ENCODE measurements around the gene NRTN. TPM values are rescaled to one million over a fixed set of nuclear protein-coding genes. Genes with fewer than 3 reads are reported as not detected.
"Not testable (repeated sequence)": the region's sequence is repeated elsewhere in the genome, so short reads cannot be mapped to it uniquely, and the experiment has no call there.

Gene NRTN
- polyA plus RNA-seq, 10 donors: 0.18 to 2.0 (median 0.33) TPM

DNA sequence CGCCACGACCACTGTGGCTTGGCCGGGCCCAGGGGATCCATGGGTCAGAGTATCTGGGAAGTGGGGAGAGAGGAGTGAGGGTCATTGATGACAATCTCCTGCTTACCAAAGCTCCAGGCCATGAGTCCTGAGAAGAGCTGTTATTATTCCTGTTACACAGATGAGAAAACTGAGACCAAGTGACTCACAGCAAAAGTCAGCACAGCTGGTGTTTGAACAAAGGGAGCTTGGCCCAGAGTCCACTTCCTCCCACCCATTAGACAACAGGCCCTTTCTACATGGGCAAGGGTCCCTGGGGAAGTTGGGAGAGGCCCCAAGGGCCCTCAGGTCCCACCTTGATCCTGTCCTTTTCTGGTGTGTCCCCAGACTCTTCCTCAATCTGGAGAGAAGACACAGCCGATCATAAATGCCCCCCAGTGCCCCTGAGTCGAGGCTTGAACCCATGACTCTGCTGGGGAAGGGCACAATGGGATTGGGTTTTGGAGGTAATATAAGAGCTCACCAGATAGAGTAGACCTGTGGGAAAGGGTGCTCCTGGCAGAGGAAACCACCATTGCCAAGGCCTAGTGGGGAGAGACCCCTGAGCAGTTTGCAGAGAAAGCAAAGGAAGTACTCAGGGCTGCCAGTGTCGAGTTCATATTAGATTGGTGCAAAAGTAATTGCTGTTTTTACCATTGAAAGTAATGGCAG, 27.8 kb downstream of the NRTN start:
- no peak for DNase-seq

DNA sequence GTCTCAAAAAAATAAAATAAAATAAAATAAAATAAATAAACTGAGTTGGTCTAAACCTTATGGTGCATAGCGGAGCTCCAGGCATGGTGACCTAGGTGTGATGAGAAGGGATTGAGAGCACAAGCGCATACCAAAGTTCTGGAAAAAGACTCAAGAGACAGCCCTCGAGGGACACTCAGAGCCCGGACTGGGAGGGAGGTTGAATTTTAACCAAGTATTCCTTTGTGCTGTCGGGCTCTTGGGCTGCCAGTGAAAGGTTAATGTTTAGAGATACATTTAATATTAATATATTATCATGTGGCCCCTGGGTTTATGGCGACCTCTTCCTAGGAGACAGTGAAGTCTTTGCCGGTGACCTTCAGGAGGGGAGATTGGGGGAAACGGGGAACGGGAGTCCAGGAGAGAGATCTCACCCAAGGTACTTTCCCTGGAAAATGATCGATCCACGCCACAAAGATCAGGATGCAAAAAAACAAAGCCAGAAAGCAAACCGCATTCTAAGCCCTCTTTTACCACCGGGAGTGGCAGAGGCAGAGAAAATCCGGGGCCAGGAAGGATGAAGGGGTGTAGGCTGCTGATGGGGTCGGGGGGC, 33.0 kb downstream of the NRTN start:
- DNase-seq: no peak

DNA sequence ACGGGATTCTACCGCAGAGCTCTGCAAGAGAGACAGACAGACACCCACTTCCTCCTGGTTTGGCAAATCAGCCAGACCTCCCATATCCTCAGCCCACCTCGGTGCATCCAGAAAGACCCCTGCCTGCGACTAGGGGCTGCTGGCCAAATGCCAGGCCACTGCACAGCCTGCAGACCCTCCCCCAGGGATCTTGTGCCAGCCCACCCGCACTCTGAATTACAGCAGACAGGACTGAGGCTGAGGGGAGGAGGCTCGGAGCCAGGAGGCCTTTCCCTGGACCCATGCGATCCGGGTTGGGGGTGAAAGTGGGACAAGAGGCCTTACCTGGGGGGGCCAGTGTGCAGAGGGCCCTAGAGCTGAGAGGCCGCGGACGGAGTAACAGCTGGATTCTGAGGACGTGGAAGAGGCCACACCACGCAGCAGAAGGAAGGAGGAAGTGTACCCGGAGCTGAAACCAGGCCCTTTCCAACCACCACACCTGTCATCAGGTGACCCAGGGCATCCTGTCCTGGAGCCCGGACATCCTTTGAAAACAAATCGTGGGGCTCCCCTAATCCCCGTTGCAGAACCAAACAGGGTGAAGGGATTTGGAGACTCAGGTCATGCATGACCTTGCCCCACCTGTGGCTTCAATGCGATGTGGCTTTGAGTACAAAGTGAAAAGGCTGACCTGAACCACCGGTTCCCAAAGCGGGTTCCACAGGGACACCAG, 33.6 kb downstream of the NRTN start:
- DNase-seq: no peak

DNA sequence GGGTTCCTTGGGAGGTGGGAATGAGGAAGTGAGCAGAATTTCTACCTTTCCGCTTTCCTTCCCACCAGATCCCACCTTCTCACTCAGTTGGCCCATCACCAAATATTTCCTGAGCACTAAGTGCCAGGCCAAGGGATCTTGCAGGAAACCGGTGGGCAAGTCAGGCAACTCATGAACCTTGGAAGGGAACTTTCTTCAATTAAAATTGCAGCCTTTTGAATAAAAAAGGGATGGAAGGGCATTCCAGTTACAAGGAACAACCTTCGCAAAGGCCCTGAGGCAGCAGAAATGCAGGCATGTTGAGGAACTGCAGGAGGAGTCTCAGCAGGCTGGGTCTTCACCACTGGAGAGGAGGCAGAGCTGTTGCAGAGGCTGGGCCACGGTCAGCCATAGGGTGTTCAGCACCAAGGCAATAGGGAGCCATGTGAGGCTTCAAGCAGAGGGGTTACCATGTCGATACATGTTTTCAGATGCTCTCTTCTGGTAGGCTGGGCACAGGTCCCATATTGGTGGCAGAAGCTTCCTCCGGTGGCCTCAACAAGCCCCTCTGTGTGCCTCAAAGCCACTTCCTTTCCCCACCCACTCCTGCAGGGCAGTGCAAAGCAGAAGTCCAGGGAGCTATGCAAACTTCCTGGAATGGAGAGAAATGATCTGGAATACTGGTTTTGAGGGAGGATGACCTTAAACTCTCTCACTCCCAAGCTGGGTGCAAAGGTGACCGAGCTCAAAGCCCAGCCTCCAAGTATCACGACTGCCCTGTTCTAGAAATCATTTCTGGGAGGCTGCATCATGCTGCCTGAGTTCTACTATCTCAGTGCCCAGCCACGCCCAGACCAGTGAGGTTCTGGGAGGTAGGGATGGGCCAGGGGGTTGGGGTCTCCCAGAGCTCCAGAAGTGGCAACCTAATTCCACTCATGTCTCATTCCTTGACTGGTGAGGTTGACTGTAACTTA, 34.5 kb downstream of the NRTN start, which contains the start of gene FUT6:
Gene FUT6, minus strand, starts transcription at position 638 of the 953 bp plus-strand sequence. CDS start 7,135 bp downstream, outside the sequence.
- no peak for DNase-seq

DNA sequence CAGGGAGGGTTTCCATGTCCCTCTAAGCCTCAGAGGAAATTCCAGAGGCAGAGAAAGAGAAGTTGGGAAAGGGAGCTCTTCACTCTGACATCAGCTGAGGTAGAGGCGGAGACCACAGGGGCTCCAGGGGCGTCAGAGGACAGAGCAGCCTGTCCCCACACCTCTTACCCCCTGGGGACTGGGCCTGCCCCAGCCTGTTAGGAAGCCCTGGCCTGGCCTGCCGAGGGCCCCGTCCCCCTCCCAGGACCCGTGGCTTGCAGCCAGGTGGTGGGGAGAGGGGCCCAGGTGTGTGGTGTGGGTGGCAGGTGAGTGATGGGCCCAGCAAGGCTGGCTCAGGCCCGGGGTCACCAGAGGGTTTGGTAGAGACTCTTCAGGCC, 36.9 kb downstream of the NRTN start:
- not testable (repeated sequence) for DNase-seq

DNA sequence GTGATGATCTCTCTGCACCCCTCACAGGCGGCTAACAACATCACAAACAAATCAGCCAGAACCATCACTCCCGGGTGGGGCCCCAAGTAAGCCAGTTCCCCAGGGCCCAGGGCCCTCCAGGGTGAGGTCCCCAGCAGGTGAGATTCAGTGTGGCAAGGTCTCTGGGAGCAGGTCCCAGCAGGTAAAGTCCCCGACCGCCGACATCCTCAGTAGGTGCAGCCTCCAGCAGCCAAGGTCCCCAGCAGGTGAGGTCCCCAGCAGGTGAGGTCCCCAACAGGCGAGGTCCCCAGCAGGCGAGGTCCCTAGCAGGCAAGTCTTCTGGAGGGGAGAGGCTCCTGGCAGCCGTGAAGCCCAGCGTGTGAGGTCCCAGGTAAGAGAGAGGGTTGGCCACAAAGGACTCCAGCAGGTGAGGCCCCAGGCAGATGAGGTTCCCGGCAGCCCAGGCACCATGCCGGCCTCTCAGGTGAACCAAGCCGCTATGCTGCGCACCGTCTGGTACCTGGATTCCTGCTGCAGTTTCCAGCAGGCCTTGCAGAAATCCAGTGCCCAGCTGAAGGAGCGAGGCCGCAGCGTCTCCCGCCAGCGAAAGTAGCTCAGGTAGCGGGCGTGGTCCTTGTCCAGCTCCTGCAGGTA, 38.5 kb downstream of the NRTN start:
- no peak for DNase-seq

DNA sequence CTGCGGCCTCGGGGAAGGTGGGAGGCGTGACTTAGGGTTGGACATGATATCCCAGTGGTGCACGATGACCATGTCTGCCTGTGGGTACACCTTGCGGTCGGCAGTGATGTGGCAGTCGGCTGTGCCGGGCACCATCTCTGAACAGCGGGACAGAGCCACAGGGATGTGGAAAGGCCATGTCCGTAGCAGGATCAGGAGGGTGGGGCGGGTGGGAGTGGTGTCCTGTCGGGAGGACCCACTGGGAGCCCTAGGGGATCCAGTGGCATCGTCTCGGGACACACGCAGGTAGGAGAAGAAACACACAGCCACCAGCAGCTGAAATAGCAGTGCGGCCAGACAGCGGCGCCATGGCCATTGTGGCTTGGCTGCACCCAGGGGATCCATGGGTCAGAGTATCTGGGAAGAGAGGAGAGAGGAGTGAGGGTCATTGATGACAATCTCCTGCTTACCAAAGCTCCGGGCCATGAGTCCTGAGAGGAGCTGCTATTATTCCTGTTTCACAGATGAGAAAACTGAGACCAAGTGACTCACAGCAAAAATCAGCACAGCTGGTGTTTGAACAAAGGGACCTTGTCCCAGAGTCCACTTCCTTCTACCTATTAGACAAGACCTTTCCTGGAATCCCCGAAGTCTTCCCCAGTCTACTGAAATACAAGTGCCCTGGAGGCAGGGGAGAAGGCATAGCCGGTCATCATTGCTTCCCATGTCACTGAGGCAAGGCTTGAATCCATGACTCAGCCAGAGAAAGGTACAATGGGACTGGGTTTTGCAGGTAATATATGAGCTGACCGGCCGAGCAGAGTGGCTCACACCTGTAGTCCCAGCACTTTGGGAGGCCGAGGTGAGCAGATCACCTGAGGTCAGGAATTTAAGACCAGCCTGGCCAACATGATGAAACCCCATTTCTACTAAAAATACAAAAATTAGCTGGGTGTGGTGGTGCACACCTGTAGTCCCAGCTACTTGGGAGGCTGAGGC, 39.9 kb downstream of the NRTN start:
- DNase-seq: no peak

DNA sequence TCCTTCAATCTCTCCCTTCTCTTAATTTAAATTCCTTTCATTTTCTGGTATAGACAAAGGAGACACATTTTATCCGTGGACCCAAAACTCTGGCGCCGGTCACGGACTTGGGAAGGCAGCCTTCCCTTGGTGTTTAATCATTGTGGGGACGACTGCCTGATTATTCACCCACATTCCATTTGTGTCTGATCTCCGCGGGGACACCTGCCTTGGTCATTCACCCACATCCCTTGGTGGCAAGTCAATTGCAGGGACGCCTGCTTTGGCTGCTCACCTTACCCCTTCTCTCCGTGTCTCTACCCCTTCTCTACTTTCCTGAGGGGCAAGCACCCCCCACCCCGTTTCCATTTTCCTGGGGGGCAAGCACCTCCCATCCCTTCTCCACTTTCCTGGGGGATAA, 43.0 kb downstream of the NRTN start:
- DNase-seq: not testable (repeated sequence)

DNA sequence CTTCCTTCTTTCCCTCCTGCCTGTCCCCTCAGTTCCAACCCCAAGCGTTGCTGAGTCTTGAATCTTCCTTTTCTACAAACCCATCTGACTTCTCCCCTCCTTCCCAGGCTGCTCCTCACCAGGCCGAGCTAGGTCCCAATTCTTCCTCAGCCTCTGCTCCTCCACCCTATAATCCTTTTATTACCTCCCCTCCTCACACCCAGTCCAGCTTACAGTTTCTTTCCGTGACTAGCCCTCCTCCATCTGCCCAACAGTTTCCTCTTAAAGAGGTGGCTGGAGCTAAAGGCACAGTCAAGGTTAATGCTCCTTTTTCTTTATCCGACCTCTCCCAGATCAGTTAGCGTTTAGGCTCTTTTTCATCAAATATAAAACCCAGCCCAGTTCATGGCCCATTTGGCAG, 43.8 kb downstream of the NRTN start:
- not testable (repeated sequence) for DNase-seq

DNA sequence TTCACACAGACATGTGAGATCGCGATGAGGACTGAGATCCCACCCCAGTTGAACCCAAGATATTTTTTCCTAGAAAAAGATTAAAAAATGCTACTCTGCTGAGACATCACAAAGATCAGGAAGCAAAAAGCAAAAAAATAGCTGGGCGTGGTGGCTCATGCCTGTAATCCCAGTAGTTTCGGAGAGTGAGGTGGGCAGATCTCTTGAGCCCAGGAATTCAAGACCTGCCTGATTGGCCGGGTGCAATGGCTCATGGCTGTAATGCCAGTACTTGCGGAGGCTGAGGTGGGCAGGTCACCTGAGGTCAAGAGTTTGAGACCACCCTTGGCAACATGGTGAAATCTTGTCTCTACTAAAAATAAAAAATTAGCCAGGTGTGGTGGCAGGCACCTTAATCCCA, 45.3 kb downstream of the NRTN start:
- no peak for DNase-seq

DNA sequence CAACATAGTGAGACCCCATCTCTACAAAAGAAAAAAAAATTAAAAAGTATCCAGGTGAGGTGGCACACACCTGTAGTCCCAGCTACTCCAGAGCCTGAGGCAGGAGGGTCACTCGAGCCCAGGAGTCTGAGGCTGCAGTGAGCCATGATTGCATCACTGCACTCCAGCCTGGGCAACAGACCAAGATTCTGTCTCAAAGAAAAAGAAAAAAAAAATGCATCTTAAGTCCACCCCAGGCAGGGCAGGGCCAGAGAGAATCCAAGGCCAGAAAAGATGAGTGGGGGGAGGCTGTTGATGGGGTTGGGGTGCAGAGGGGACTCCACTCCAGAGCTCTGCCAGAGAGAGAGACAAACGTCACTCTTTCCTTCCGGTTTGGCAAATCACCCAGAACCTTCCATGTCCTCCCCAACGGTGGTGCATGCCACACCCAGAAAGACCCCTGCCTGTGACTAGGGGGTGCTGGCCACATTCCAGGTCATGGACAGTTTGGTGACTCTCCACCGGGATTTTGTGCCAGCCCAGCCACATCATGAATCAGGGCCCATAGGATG, 46.0 kb downstream of the NRTN start:
- DNase-seq: peak in 1 of 3 donors; percentile 37

DNA sequence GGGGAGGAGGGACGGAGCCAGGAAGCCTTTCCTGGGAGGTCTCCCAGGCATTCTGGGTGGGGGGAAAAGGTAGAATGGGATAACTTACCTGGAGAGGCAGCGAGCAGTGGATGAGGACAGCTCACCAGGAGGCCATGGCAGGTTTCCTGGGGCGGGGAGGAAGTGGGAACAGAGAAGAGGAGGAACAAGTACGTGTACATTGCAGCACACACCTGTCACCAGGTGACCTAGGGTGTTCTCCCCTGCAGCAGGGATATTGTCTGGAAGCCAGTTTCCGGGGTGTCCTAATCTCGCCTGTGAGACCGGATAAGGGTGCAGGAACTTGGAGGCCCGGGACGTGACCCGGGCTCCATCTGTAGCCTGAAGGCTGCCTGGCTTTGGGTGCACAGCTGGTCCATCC, 46.4 kb downstream of the NRTN start, which contains the start of gene FUT3:
Gene FUT3, minus strand, starts transcription at position 148 of the 400 bp plus-strand sequence.
- DNase-seq: no peak

DNA sequence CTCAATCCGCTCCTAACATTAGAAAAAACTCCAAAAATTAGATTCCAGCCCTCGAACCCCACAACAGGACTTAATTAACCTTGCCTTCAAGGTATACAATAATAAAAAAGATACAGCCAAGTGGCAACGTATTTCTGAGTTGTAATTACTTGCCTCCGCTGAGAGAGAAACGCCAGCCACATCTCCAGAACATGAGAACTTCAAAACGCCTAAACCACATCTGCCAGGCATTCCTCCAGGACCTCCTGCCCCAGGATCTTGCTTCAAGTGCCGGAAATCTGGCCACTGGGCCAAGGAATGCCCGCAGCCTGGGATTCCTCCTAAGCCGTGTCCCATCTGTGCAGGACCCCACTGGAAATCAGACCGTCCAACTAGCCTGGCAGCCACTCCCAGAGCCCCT, 49.3 kb downstream of the NRTN start:
- not testable (repeated sequence) for DNase-seq

DNA sequence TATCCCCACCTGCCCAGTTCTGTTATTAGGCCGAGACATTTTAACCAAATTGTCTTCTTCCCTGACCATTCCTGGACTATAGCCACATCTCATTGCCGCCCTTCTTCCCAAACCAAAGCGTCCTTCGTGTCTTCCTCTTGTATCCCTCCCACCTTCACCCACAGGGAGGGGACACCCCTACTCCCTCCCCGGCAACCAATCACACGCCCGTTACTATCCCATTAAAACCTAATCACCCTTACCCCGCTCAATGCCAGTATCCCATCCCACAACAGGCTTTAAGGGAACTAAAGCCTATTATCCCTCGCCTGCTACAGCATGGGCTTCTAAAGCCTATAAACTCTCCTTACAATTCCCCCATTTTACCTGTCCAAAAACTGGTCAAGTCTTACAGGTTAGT, 50.3 kb downstream of the NRTN start:
- not testable (repeated sequence) for DNase-seq

DNA sequence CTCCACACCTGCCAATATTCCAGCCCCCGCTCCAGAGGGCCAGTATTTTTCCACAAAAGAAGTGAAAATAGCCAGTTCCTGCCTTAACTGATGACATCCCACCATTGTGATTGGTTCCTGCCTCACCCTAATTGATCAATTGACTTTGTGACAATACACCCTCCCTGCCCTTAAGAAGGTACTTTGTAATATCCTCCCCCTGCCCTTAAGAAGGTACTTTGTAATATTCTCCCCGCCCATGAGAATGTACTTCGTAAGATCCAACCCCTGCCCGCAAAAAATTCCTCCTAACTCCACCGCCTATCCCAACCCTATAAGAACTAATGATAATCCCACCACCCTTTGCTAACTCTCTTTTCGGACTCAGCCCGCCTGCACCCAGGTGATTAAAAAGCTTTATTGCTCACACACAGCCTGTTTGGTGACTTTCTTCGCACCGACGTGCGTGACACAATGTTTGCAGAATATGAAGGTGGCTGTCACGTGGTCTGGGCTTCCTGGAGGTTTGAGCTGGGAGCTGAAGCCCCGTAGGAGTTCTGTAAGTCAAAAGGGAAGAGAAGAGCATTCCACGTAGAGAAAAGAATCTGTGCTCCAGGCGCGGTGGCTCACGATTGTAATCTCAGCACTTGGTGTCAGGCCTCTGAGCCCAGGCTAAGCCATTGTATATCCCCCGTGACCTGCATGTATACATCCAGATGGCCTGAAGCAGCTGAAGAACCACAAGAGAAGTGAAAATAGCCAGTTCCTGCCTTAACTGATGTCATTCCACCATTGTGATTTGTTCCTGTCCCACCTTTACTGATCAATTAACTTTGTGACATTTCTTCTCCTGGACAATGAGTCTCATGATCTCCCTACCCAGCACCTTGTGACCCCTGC, 52.6 kb downstream of the NRTN start:
- DNase-seq: no peak

DNA sequence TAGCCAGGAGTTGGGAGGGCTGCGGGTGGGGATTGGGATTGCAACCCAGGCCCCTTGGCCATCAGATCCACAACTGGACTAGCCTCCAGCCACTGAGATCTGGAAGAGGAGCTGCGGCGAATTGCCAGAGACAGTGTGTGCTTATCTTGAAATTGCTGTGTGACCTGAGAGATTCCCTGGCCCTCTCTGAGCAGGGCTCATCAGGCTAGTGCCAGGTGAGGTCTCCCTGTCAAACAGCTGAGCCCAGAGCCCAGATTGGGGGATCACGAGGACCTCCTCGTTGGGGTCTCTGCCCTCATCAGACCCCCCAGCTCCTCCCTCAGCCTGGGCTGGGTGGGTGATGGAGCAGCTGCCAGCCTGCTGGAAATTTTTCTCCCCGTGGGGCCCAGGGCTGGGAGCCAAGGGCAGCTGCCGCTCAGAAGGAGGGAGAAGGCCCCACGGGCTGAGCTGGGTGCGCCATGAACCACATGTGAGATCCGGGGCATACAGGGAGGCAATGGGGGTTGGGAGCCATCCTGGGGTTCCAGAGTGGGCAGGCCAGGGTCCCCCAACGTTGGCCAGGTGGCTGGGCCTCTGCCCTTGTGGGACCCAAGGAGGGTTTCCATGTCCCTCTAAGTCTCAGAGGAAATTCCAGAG, 58.3 kb downstream of the NRTN start:
- no peak for DNase-seq

DNA sequence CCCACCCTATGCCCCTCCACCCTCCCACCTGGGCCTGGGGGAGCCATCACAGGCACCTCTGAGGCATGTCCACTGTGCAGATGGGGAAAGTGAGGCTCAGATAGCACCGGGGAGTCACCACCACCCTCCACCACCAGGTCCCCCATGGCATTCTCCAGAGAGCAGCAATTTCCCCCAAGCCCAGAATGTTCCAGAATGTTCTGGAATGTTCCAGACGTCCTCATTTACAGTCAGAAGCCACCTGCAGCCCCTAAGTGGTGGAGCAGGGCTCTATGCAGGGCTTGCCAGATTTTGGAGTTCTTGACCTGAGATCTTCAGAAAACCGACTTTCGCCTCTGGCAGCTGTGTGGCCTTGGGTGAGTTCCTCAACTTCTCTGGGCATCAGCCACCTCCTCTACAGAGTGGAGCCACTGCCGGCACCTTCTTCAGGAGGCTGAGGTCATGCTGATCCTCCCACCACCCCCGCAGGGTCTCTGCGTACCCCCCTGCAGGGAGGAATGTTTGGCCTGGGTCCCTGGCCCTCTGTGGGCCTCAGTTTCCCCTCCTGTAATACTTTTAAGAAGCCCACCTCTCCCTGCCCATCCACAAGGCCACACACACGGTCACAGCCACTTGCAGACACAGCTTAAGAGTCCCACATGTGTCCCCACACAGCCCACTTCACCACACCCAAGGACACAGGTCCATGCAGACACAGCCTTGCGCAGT, 59.3 kb downstream of the NRTN start:
- DNase-seq: no peak

Measured in muscle of back (tissue), 11 donors.